ENCODE measurements around the gene ST6GALNAC2. TPM values are rescaled to one million over a fixed set of nuclear protein-coding genes. Genes with fewer than 3 reads are reported as not detected.
"Not testable (repeated sequence)": the region's sequence is repeated elsewhere in the genome, so short reads cannot be mapped to it uniquely, and the experiment has no call there.

ST6GALNAC2 gene
- total RNA-seq, 1 donor: 2.3 TPM

DNA sequence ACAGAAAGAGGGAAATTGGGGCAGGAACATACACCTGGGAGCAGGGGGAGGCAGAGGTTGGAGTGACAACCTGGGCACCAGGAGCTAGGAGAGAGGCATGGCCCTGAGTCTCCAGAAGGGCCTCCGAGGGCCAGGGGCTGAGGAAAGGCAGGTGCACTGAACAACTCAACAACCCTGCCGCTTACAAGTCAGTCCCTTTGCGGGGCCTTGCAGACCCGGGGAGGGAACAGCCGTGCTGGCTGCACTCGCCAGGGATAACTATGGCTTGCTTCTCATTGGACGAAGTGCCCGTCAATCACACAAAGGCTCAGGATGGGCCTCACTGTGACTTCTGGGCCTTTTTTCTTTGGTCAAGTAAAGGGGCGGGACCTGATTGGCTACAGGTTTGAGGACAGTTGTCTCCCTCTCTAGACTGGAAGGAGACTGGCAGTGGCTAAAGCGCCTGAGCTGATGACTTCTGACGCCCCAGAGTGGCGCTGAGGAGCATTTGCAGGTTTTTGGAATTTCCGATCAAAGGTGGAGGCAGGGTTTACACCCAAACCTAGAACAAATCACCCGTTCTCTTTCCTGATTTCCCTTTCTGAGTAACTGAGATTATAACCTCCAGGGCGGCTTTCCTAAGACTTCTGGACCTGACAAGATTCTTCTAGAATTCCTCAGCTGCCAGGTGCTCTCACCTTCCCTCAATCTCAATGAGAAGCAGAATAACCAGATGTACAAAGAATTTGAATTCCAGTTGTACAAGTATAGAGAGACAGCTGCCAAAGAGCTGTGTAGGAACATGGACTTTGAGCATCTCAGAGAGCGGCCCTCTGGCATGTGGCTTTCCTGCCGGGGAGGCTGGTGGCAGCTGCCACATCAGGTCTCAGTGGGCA, 27.6 kb upstream of the ST6GALNAC2 start:
- no peaks in the 10 kb centered on the region for H3K9me3 ChIP-seq (ENCODE audit: low read depth, low read length)
- no peaks in the 10 kb centered on the region for H3K27me3 ChIP-seq (ENCODE audit: insufficient read depth, low read length)
- H3K4me3 ChIP-seq (ENCODE audit: low read length): no peak overlapping the region
- no peaks in the 10 kb centered on the region for H3K4me1 ChIP-seq (ENCODE audit: insufficient read depth, low read length)

DNA sequence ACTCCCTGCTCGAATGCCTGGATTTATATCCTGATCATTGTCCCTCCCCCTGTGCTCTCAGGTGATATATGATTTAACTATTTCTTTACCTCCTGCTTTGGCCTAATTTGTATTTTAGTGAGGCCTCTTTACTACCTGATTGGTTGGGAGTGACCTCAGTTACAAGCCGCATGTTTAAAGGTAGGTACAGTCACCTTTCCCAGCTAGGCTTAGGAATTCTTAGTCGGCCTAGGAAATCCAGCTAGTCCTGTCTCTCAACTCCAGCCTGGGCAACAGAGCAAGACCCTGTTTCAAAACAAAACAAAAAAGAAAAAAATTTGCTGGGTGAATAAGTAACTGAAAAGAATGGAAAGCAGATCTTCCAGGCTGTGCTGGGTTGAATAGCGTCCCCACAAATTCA, 26.8 kb upstream of the ST6GALNAC2 start:
- Histone ChIP-seq H3K27me3 (ENCODE audit: insufficient read depth, low read length) (no peaks in the 10 kb centered on the region), H3K9me3 (ENCODE audit: low read depth, low read length) (no peaks in the 10 kb centered on the region), H3K4me1 (ENCODE audit: insufficient read depth, low read length) (no peaks in the 10 kb centered on the region), H3K4me3 (ENCODE audit: low read length) (no peak overlapping the region)

DNA sequence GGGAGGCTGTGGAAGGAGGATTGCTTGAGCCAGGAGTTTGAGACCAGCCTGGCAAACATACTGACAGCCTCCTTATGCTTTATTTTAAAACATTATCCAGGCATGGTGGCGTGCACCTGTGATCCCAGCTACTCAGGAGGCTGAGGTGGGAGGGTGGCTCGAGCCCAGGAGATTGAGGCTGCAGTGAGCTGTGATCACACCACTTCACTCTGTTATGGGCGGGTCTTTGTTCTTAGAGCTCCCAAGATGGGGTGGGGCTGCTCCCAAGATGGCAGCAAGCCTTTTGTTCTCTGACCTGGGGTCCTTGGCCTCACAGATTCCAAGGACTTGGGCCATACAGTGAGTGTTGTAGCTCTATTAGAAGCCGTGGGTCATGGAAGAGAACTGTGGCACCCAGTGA, 26.1 kb upstream of the ST6GALNAC2 start:
- no peaks in the 10 kb centered on the region for H3K27me3 ChIP-seq (ENCODE audit: insufficient read depth, low read length)
- no peak overlapping the region for H3K4me3 ChIP-seq (ENCODE audit: low read length)
- no peaks in the 10 kb centered on the region for H3K4me1 ChIP-seq (ENCODE audit: insufficient read depth, low read length)
- no peaks in the 10 kb centered on the region for H3K9me3 ChIP-seq (ENCODE audit: low read depth, low read length)

GRCh38 chr17:76611080-76611749, 25.6 kb upstream of the ST6GALNAC2 start:
- H3K4me3 ChIP-seq (ENCODE audit: low read length); H3K4me1 ChIP-seq (ENCODE audit: insufficient read depth, low read length); H3K9me3 ChIP-seq (ENCODE audit: low read depth, low read length); H3K27me3 ChIP-seq (ENCODE audit: insufficient read depth, low read length): not testable (repeated sequence)

- not testable (repeated sequence) for H3K9me3 ChIP-seq (ENCODE audit: low read depth, low read length)
Observed at GRCh38 chr17:76606685-76607084, 21.0 kb upstream of the ST6GALNAC2 start.

DNA sequence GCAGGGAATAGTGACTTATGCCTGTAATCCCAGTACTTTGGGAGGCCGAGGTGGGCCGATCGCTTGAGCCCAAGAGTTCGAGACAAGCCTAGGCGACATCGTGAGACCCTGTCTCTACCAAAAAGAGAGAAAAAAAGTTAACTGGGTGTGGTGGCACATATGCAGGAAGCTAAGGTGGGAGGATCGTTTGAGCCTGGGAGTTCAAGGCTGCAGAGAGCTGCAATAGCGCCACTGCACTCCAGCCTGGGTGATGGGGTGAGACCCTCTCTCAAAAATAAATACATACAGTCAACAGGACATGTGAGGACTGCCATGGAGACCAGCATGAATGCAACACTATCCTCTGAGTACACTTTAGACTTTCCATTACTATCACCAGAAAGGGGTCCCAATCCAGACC, 15.4 kb upstream of the ST6GALNAC2 start:
- H3K27me3 ChIP-seq (ENCODE audit: insufficient read depth, low read length): no peaks in the 10 kb centered on the region
- H3K4me3 ChIP-seq (ENCODE audit: low read length): no peak overlapping the region
- H3K4me1 ChIP-seq (ENCODE audit: insufficient read depth, low read length): peaks cover 49% of the 10 kb centered on the region
- no peaks in the 10 kb centered on the region for H3K9me3 ChIP-seq (ENCODE audit: low read depth, low read length)

More at GRCh38 chr17:76606685-76607084, 21.0 kb upstream of the ST6GALNAC2 start:
- H3K4me1 ChIP-seq (ENCODE audit: insufficient read depth, low read length); H3K4me3 ChIP-seq (ENCODE audit: low read length); H3K27me3 ChIP-seq (ENCODE audit: insufficient read depth, low read length): not testable (repeated sequence)

DNA sequence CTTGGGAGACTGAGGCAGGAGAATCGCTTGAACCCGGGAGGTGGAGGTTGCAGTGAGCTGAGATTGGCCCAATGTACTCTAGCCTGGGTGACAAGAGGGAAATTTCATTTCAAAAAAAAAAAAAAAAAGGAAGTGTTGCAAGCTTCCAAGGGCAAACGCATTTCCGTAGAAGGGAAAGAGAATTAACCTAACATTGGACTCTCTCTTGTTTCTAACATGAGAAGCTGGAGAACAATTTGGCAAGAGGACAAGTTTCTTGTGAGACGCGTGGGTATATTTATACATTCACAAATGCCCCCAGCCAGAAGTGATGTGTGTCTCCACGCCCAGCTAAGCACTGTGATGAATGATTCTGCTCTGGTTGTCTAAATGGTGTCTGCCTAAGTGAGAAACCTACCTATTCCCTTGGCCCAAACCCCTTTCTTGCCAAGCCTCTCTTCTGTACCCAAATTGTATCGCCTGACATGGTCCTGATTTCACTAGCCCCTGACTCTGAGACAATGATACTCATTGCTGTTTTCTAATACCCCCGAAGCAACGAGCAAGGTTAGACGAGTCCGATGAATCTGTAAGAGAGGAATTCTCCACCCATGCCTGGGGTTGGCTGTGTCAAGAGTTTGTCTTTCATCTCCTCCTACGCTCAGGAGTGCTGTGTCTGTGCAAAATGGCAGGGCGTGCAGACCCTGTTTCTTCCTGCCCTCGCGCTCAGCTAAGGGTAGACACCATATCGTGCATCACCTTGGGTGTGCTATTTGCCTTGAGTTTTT, 14.2 kb upstream of the ST6GALNAC2 start:
- H3K4me1 ChIP-seq (ENCODE audit: insufficient read depth, low read length): peaks cover 51% of the 10 kb centered on the region
- no peak overlapping the region for H3K4me3 ChIP-seq (ENCODE audit: low read length)
- H3K9me3 ChIP-seq (ENCODE audit: low read depth, low read length): no peaks in the 10 kb centered on the region
- H3K27me3 ChIP-seq (ENCODE audit: insufficient read depth, low read length): no peaks in the 10 kb centered on the region

DNA sequence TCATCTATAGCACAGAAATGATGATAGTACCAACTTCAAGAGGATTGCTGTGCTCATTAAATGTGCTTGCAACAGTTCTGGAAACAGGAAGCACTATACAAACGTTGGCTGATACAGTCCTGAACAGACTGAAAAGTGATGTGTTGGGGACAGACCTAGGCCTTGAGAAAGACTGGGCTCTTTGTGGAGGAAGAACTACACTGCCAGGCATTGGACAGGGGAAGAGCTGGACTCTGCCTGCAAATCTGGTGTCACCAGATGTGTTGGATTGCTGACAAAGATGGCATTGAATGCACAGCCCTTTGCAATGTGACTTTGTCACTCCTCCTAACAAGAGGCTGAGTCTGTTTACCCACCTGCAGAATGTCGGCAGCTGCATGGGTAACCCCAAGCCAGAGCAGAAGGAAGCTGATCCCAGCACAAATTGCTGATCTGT, 12.4 kb upstream of the ST6GALNAC2 start:
- no peak overlapping the region for H3K4me3 ChIP-seq (ENCODE audit: low read length)
- H3K27me3 ChIP-seq (ENCODE audit: insufficient read depth, low read length): no peaks in the 10 kb centered on the region
- H3K9me3 ChIP-seq (ENCODE audit: low read depth, low read length): no peaks in the 10 kb centered on the region
- peaks cover 51% of the 10 kb centered on the region for H3K4me1 ChIP-seq (ENCODE audit: insufficient read depth, low read length)

DNA sequence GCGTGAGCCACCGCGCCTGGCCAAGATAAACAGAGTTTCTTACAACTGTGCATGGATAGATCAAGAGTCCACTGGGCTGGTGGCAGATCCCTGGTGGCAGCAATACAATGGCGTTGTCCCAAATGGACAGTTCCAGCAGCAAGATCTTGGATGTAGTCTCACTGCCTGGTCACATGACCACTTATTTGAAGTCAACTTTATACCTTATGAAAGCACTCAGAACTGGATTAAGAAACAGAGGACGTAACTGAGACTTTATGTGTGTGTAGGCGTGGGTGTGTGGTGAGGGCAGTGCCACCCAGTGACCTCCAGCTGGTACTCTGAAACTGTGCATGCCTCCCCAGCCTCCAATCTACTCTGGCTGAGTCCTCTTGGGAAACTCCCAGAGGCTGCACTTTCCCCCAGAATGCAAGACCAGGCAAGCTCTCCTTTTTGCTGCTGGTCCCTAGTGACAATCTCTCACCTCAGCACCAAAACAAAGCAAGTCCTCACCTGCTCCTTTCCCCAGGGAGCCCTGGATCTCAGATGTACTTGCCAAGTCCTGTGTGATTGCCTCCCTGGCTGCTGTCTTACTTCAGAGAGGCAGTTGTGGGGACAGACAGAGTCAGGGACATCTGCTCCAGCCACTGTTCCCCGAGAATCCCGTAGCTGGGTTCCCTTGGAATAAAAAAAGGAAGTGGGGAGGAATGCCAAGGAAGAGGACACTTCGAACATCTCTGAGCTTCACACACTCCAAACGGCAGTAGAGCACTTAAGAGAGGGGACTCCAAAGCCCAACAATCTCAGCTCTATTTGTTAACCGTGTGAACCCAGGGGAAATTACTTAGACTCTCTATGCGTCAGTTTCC, 11.7 kb upstream of the ST6GALNAC2 start:
- peaks cover 51% of the 10 kb centered on the region for H3K4me1 ChIP-seq (ENCODE audit: insufficient read depth, low read length)
- H3K9me3 ChIP-seq (ENCODE audit: low read depth, low read length): no peaks in the 10 kb centered on the region
- H3K4me3 ChIP-seq (ENCODE audit: low read length): no peak overlapping the region
- H3K27me3 ChIP-seq (ENCODE audit: insufficient read depth, low read length): no peaks in the 10 kb centered on the region

DNA sequence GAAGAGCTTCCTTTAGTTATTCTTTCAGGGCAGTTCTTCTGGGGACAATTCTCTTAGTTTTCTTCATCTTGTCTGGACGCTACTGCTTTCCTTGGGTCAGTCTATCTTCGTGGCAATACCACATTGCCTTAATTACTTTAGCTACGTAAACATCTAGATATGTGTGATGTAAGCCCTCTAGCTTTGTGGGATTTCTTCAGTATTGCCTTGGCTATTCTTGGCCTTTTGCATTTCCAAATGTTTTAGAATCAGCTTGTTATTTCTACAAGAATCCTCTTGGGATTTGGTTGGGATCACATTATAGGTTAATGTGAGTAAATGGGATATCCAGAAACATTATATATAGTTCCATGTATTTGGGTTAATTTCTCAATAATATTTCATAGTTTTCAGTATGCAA, 9.0 kb upstream of the ST6GALNAC2 start:
- Histone ChIP-seq H3K4me3 (ENCODE audit: low read length) (no peak overlapping the region), H3K4me1 (ENCODE audit: insufficient read depth, low read length) (peaks cover 27% of the 10 kb centered on the region), H3K27me3 (ENCODE audit: insufficient read depth, low read length) (no peaks in the 10 kb centered on the region), H3K9me3 (ENCODE audit: low read depth, low read length) (no peaks in the 10 kb centered on the region)

GRCh38 chr17:76593959-76594358, 8.3 kb upstream of the ST6GALNAC2 start:
- Histone ChIP-seq H3K4me1 (ENCODE audit: insufficient read depth, low read length) (peaks cover 24% of the 10 kb centered on the region), H3K9me3 (ENCODE audit: low read depth, low read length) (no peaks in the 10 kb centered on the region), H3K4me3 (ENCODE audit: low read length) (no peak overlapping the region), H3K27me3 (ENCODE audit: insufficient read depth, low read length) (no peaks in the 10 kb centered on the region)

GRCh38 chr17:76593384-76593826, 7.7 kb upstream of the ST6GALNAC2 start:
- Histone ChIP-seq H3K27me3 (ENCODE audit: insufficient read depth, low read length) (peaks cover 4% of the 10 kb centered on the region), H3K4me1 (ENCODE audit: insufficient read depth, low read length) (peaks cover 18% of the 10 kb centered on the region), H3K4me3 (ENCODE audit: low read length) (no peak overlapping the region), H3K9me3 (ENCODE audit: low read depth, low read length) (no peaks in the 10 kb centered on the region)

DNA sequence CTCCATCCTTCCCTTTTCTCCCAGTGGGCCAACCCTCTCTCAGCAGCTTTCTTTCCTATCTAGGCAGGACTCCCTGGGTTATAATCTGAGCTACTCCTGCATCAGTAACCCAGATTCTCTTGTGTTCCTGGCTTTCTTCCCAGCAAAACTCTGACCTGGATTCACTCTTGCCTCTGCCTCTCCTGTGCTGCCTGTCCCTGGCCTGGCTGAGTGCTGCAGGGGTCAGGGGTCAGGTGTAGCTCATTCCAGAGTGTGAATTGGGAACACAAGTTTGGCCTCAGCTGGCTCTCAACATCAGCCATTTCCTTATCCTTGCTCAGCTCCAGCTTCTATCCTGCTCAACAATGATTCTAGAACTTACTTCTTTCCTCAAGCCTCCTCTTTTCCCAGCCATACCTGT, 2.5 kb upstream of the ST6GALNAC2 start:
- H3K4me3 ChIP-seq (ENCODE audit: low read length): no peak overlapping the region
- H3K9me3 ChIP-seq (ENCODE audit: low read depth, low read length): no peaks in the 10 kb centered on the region
- peaks cover 28% of the 10 kb centered on the region for H3K27me3 ChIP-seq (ENCODE audit: insufficient read depth, low read length)
- H3K4me1 ChIP-seq (ENCODE audit: insufficient read depth, low read length): peaks cover 23% of the 10 kb centered on the region

GRCh38 chr17:76586741-76587487, 1.3 kb upstream of the ST6GALNAC2 start:
- H3K9me3 ChIP-seq (ENCODE audit: low read depth, low read length): no peaks in the 10 kb centered on the region
- H3K4me3 ChIP-seq (ENCODE audit: low read length): no peak overlapping the region
- H3K27me3 ChIP-seq (ENCODE audit: insufficient read depth, low read length): peaks cover 28% of the 10 kb centered on the region
- H3K4me1 ChIP-seq (ENCODE audit: insufficient read depth, low read length): peaks cover 23% of the 10 kb centered on the region
